GM21528 (cell line): ENCODE data around the gene NDUFAB1.
A peak's percentile ranks its signal among the peaks of the same experiment; 100 is the strongest.
"Not testable (repeated sequence)": the region's sequence is repeated elsewhere in the genome, so short reads cannot be mapped to it uniquely, and the experiment has no call there.

Experiments used
- ATAC-seq: cut with Tn5 transposase; IDR thresholded peaks from one replicate; pipeline ENCODE4 v1.9.1; 2021; ENCODE audit warnings: mild to moderate bottlenecking, moderate library complexity; ENCODE audit not compliant: unreplicated experiment, low FRiP score

Gene NDUFAB1

DNA sequence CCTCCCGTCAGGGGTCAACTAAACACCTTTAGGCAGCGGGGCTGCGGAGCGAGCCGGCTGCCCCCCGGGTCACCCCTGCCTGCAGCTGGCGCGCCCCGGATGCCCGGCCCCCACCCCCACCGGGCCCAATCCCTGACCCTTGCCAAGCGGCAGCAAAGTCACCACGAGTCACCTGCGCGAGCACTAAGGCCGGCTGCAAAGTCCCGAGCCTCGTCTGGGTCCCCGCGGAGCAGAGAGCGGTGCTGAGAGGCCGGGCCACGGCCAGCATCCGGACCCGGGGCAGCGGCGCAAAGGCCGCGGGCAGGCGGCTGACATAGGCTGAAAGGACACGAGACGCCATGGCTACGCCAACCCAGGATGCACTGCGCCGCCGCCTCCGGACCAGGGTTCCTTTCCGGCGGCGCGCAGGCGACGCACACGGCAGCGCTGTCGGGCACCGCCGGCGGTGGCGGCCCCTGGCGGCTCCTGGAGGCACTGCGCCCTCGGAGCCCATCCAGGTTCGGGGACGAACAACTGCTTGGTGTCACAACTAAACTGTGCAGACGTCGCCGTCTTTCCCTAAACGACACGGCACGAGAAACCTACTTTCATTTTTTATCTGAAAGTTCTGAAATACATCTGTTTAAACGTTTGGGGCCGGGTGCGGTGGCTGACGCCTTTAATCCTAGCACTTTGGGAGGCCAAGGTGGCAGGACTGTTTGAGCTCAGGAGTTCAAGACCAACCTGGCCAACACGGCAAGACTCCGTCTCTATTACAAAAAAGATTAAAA lies at the start of gene NDUFAB1:
NDUFAB1 (minus strand) TSS at position 366 of the 770 bp plus-strand sequence; CDS start at position 340, 26 bp downstream.
- ATAC-seq = peak; percentile 86

- no peak for ATAC-seq
Observed at GRCh38 chr16:23642246-23642774, 46.2 kb upstream of the NDUFAB1 start.

DNA sequence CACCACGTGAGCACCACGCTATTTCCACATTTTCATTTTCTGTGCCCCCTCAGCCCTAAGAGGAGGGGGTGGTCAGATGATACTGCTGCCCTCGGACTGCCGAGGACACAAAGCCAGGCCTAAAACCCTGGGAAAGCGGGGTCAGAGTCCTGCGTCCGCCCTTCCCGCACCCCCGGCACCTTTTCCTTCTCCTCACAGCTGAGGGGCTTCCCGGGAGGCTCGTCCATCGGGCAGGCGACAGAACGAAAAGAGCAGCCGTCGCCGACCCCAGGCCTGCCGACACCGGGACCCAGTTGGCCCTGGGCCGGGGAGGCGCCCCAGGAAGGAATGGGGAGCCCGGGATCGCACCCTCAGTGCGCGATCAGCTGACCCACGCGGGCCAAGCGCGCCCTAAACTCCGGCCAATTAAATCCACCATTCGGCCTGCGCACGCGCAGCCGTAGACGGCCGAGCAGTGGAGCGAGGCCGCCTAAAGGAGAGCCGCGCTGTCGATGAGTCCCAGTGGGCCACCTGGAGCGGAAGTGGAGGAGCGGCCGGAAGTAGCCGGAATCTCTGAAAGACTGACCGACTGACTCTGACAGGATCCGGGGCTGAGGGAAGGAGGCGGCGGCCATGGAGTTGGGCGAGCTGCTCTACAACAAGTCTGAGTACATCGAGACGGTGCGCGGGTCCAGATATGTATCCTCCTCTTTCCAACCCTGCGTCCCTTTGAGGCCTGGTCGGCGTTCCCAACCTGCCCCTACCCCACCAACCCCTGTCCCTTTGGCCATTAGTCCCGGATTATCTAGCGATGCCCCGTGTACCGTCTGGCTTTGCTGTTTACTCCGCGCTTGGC lies 45.0 kb upstream of the NDUFAB1 start, which contains the start of the genes DCTN5 and PALB2:
DCTN5 (plus strand) TSS at position 536 of the 835 bp plus-strand sequence; CDS start at position 613, 77 bp downstream.
PALB2 (minus strand) TSS at position 380 of the 835 bp plus-strand sequence; CDS start at position 227, 153 bp downstream.
- ATAC-seq = peak; percentile 94

DNA sequence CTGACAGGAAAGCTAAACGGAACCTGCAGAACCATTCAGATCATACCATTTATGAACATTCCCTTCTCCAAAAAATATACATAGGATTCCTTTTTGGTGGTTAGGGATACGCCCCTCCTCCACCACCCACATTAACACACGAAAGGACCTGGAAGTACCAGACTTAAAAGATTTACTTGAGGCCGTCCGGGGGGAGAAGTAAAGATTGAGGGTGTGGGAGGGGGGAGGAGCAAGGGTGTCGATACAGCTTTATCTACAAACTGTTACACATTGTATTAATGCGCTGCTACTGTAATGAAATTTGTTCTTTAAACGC lies 44.5 kb upstream of the NDUFAB1 start:
- ATAC-seq = no peak

GRCh38 chr16:23635958-23636357 lies 39.8 kb upstream of the NDUFAB1 start:
- no peak for ATAC-seq

- no peak for ATAC-seq
Observed at GRCh38 chr16:23634461-23635036, 38.4 kb upstream of the NDUFAB1 start.

DNA sequence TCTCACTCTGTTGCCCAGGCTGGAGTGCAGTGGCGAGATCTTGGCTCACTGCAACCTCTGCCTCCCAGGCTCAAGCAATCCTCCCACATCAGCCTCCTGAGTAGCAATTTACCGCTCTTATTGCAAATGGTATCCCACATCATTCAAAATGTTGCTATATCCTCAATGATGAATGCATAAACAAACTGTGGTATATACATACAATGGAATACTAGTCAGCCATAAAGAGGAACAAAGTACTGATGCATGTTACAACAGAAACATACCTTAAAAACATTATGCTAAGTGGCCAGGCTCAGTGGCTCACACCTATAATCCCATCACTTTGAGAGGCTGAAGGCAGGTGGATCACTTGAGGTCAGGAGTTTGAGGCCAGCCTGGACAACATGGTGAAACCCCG lies 35.8 kb upstream of the NDUFAB1 start:
- not testable (repeated sequence) for ATAC-seq

DNA sequence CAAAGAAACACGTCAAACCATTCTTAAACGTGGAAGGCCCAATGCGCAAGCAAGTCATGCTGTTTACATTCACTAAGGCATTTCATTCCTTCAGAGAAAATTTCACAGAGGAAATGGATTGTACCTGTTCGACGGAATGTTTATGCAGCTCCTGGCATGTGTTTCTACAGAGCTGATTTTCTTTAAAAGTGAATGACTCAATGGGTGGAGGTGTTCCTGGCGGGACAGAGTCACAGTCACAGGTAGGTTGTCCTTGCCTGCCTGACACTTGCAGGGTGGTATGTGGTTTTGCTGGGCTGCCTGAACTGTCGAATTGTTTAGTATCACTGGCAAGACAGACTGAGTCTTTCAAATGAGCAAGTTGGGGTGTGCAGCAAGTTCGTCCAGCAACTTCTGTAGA lies 33.4 kb upstream of the NDUFAB1 start:
- no peak for ATAC-seq

DNA sequence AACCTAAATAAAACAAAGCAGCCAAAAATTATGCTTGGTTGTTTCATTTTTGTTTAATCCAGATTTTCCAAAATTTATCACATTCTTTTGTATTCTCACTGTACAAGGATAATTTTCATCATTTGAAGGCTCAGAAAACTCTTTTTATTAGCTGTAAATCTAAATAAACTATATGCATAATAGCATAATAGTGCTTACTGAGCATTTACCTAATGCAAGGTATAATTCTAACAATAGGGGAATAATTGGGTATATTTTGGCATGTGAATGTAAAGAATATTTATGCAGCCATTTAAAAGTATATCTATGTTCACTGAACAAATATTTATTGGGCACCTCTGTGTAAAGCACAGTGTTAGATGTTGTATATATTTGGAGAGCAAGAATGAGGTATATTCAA lies 28.0 kb upstream of the NDUFAB1 start:
- no peak for ATAC-seq

DNA sequence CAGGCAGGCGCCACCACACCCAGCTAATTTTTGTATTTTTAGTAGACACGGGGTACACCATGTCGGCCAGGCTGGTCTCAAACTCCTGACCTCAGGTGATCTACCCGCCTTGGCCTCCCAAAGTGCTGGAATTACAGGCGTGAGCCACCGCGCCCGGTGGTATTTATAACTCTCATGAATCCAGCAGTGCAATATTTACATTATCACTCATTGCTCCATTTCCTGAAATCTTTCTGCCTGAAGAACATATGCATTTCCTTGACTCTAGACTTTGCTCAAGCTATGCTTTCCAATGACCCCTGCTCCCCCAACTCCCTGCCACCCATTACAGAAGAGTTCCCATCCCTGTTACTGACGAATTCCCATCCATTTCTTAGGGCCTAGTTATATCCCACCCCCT lies 19.7 kb upstream of the NDUFAB1 start:
- ATAC-seq = no peak

DNA sequence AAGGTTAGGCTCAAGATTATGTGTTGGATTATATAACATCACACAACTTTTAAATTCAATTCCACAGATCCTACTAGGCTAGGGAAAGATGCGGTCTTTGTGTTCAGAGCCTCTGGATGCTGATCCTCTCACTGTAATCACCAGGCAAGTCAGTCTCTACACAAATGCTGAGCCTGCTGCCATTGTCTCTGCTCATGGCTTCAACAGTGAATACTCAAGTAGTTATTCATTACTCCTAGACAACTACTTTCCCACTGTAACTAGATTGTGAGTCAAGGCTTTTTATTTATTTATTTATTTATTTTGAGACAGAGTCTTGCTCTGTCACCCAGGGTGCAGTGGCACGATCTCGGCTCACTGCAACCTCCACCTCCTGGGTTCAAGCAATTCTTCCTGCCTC lies 15.8 kb upstream of the NDUFAB1 start:
- ATAC-seq = no peak

GRCh38 chr16:23610905-23611304 lies 14.8 kb upstream of the NDUFAB1 start:
- ATAC-seq = not testable (repeated sequence)

DNA sequence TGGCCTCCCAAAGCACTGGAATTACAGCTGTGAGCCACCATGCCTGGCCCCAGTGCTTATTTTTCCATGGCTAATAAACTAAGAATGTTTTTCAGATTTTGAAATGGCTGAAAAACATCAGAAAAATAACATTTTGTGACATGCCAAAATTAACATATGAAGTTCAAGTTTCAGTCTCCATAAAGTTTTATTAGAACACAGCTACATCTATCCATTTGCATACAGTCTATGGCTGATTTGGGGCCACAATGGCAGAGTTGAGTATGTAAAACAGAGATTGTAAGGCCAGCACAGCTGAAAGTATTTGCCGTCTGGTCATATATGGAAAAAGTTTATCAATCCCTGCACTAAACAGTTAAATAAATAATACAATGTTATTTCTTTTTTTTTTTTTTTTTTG lies 13.8 kb upstream of the NDUFAB1 start:
- no peak for ATAC-seq

GRCh38 chr16:23608194-23608593 lies 12.1 kb upstream of the NDUFAB1 start:
- ATAC-seq = no peak

- ATAC-seq = no peak
Observed at GRCh38 chr16:23607726-23608125, 11.6 kb upstream of the NDUFAB1 start.

- ATAC-seq = no peak
Observed at GRCh38 chr16:23597003-23597756, 1.1 kb upstream of the NDUFAB1 start.

DNA sequence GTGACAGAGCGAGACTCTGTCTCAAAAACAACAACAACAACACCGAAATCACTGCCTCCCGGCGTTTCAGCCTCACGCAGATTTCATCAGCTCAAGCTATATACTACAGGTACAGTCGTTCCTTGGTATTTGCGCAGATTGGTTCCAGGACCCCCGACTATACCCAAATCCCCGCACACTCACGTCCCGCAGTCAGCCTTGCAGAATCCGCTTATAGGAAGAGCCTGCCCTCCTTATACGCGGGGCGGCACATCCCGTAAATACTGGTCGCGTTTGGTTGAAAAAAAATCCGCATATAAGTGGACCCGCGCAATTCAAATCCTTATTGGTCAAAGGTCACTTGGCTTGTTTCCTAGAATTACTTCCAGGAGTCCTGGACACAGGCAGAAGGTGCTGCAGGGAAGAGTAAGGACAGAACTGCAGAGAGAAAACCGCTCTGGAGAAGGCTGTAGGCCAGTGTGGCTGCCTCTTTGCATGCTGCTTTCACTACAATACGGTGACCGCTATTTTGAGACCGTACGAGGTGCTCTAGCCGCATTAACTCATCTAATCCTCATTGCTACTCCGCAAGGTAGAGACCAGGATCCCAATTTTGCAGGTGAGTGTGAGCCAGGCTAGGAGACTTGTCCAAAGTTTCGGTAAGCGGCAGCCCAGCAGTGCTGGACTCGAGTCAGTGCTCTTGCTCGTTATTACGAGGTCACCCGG lies 718 bp downstream of the NDUFAB1 start:
- ATAC-seq = no peak

- no peak for ATAC-seq
Observed at GRCh38 chr16:23594186-23594585, 1.9 kb downstream of the NDUFAB1 start.

DNA sequence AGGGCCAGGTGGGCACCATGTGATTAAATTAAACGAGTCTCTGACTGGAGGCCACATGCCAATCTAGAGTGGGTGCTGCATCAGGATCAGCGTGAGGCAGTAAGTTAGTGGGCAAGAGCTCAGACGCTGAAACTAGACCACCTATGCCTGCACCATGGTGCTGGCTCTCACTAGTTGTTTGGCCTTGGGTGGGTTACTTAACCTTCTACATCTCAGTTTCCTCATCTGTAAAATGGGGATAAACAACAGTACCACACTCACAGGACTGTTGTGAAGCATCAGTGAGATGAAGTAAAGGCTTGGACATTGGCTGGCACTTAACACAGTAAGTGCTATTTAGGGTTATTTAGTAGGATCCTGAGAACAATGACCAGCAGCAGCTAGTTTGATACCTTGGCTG lies 5.9 kb downstream of the NDUFAB1 start:
- ATAC-seq = no peak

GRCh38 chr16:23587726-23588125 lies 8.4 kb downstream of the NDUFAB1 start:
- no peak for ATAC-seq
